Mesothelial cell of epicardium (in vitro differentiated cells): ENCODE data around the gene NPDC1. TPM values are rescaled to one million over a fixed set of nuclear protein-coding genes. Genes with fewer than 3 reads are reported as not detected.

Experiments
- DNase-seq, 2 experiments: peaks; one replicate each; pipeline ENCODE4 v3.0.0; 2021; ENCODE audit warnings: low spot score in 2 of 2; ENCODE audit not compliant: unreplicated experiment in 2 of 2
- H3K27ac Mint-ChIP-seq: 2 replicates; pipeline ENCODE4 v1.8.0; 2021; ENCODE audit warnings: mixed read lengths
- H3K27me3 Mint-ChIP-seq: 2 replicates; pipeline ENCODE4 v1.8.0; 2021; ENCODE audit warnings: low read depth, mixed read lengths
- H3K36me3 Mint-ChIP-seq: 2 replicates; pipeline ENCODE4 v1.8.0; 2021; ENCODE audit warnings: mixed read lengths
- H3K4me1 Mint-ChIP-seq: 2 replicates; pipeline ENCODE4 v1.8.0; 2021; ENCODE audit warnings: mixed read lengths
- H3K4me3 Mint-ChIP-seq: 2 replicates; pipeline ENCODE4 v1.8.0; 2021; ENCODE audit warnings: mild to moderate bottlenecking, moderate library complexity, mixed read lengths
- H3K9me3 Mint-ChIP-seq: 2 replicates; pipeline ENCODE4 v1.8.0; 2021; ENCODE audit warnings: mixed read lengths
- CTCF ChIP-seq: fragments of 200-600 bp; sonication (generic); IDR thresholded peaks from one replicate; pipeline ENCODE4 v1.5.0; 2021; ENCODE audit warnings: antibody characterized with exemption; ENCODE audit not compliant: unreplicated experiment
- total RNA-seq: library from RNA; stranded (reverse); gene quantifications from 3 replicates; pipeline ENCODE4 v1.2.1, GENCODE V29; 2021

Gene NPDC1
- total RNA-seq, 1 donor from 2014 or later: 75.8 TPM

DNA sequence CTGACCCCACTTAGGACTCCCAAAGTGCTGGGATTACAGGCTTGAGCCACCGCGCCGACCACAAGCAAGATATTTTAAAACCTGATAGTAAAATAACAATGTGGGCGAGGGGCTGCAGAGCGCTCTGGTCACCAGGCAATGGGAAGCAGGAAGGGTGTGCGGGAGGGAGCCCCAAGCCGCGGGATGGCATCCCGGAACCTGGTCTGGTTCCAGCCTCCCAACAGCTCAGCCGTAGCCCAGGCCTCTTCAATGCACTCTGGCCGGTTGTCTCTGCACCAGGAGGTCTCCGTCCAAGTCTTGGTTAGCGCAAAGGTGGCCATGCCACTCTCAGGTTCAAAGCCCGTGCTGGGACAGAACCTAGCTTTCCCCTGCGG lies 30.6 kb upstream of the NPDC1 start:
- DNase-seq: no peak
- peaks cover 64% of the 10 kb centered on the region for H3K27me3 Mint-ChIP-seq
- H3K36me3 Mint-ChIP-seq: no peaks in the 10 kb centered on the region

DNA sequence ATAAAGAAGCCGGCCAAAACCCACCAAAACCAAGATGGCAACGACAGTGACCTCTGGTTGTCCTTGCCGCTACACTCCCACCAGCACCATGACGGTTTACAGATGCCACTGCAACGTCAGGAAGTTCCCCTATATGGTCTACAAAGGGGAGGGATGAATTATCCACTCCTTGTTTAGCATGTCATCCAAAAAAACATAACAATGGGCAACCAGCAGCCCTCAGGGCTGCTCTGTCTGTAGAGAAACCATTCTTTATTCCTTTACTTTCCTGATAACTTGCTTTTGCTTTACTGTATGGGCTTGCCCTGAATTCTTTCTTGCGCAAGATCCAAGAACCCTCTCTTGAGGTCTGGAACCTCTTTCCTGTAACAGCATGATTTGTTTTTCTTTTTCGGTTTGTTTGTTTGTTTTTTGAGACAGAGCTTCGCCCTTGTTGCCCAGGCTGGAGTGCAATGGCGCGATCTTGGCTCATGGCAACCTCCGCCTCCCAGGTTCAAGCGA lies 29.3 kb upstream of the NPDC1 start:
- Mint-ChIP-seq H3K27me3 (peaks cover 58% of the 10 kb centered on the region), H3K27ac (no peak overlapping the region), H3K36me3 (no peaks in the 10 kb centered on the region), H3K9me3 (no peaks in the 10 kb centered on the region), H3K4me3 (no peak overlapping the region), H3K4me1 (peaks cover 14% of the 10 kb centered on the region)
- DNase-seq: no peak
- TF ChIP-seq CTCF: no peak

More for the DNA sequence above, 30.6 kb upstream of the NPDC1 start:
- Mint-ChIP-seq H3K4me1 (peaks cover 4% of the 10 kb centered on the region), H3K27ac (no peak overlapping the region), H3K9me3 (no peaks in the 10 kb centered on the region), H3K4me3 (peak overlapping the region; percentile 53)
- no peak for TF ChIP-seq CTCF

- H3K4me3 Mint-ChIP-seq: no peak overlapping the region
- no peaks in the 10 kb centered on the region for H3K36me3 Mint-ChIP-seq
Observed at GRCh38 chr9:137074657-137075274, 28.8 kb upstream of the NPDC1 start.

GRCh38 chr9:137073992-137074399 lies 28.0 kb upstream of the NPDC1 start:
- no peaks in the 10 kb centered on the region for H3K9me3 Mint-ChIP-seq
- H3K27me3 Mint-ChIP-seq: peaks cover 48% of the 10 kb centered on the region
- no peak for DNase-seq
- no peaks in the 10 kb centered on the region for H3K36me3 Mint-ChIP-seq
- no peak for TF ChIP-seq CTCF
- H3K4me3 Mint-ChIP-seq: no peak overlapping the region
- peaks cover 14% of the 10 kb centered on the region for H3K4me1 Mint-ChIP-seq
- H3K27ac Mint-ChIP-seq: no peak overlapping the region

More at GRCh38 chr9:137074657-137075274, 28.8 kb upstream of the NPDC1 start:
- H3K27ac Mint-ChIP-seq: no peak overlapping the region
- peaks cover 53% of the 10 kb centered on the region for H3K27me3 Mint-ChIP-seq
- TF ChIP-seq CTCF: no peak
- H3K9me3 Mint-ChIP-seq: no peaks in the 10 kb centered on the region
- no peak for DNase-seq
- H3K4me1 Mint-ChIP-seq: peaks cover 14% of the 10 kb centered on the region

GRCh38 chr9:137071282-137071681 lies 25.3 kb upstream of the NPDC1 start:
- Mint-ChIP-seq H3K9me3 (no peaks in the 10 kb centered on the region), H3K4me1 (peaks cover 13% of the 10 kb centered on the region)
- TF ChIP-seq CTCF: no peak

More at GRCh38 chr9:137071282-137071681, 25.3 kb upstream of the NPDC1 start:
- no peak for DNase-seq
- H3K4me3 Mint-ChIP-seq: peak overlapping the region; percentile 63
- peaks cover 34% of the 10 kb centered on the region for H3K27me3 Mint-ChIP-seq
- no peaks in the 10 kb centered on the region for H3K36me3 Mint-ChIP-seq
- no peak overlapping the region for H3K27ac Mint-ChIP-seq
